ENCODE data around the gene ARNT2. TPM values are rescaled to one million over a fixed set of nuclear protein-coding genes. Genes with fewer than 3 reads are reported as not detected.

ARNT2 gene
- total and polyA plus RNA-seq, 4 donors, result 78.6 to 150 (median 130) TPM

- H3K27me3 ChIP-seq (ENCODE audit: control insufficient read depth, insufficient read depth, low read length), result no peaks in the 10 kb centered on the region
- H3K9me3 ChIP-seq (ENCODE audit: control insufficient read depth, insufficient read depth, low read length), result no peaks in the 10 kb centered on the region
- peak in 1 of 6 donors; percentile 50 for DNase-seq (ENCODE audit: low read depth in 4 of 6, low spot score in 6 of 6)
- H3K4me1 ChIP-seq (ENCODE audit: control insufficient read depth, insufficient read depth, low read length), result peaks cover 34% of the 10 kb centered on the region
- WGBS (ENCODE audit: insufficient coverage), result 76% methylated on average over 4 of the region's 5 CpGs
- H3K27ac ChIP-seq (ENCODE audit: low read depth, low read length), result peak overlapping the region; percentile 26
- H3K4me3 ChIP-seq (ENCODE audit: low read depth, low read length), result no peak overlapping the region
- no peaks in the 10 kb centered on the region for H3K36me3 ChIP-seq (ENCODE audit: control insufficient read depth, insufficient read depth, low read length)
Measured at GRCh38 chr15:80419546-80419945, 15.4 kb downstream of the ARNT2 start.

GRCh38 chr15:80420658-80421057, 16.5 kb downstream of the ARNT2 start:
- H3K9me3 ChIP-seq (ENCODE audit: control insufficient read depth, insufficient read depth, low read length), result no peaks in the 10 kb centered on the region
- no peak overlapping the region for H3K27ac ChIP-seq (ENCODE audit: low read depth, low read length)
- 100% methylated on average over 1 of the region's 2 CpGs for WGBS (ENCODE audit: insufficient coverage)
- no peaks in the 10 kb centered on the region for H3K27me3 ChIP-seq (ENCODE audit: control insufficient read depth, insufficient read depth, low read length)
- peaks cover 23% of the 10 kb centered on the region for H3K4me1 ChIP-seq (ENCODE audit: control insufficient read depth, insufficient read depth, low read length)
- no peak for DNase-seq (ENCODE audit: low read depth in 4 of 6, low spot score in 6 of 6)
- H3K36me3 ChIP-seq (ENCODE audit: control insufficient read depth, insufficient read depth, low read length), result no peaks in the 10 kb centered on the region
- no peak overlapping the region for H3K4me3 ChIP-seq (ENCODE audit: low read depth, low read length)

DNA sequence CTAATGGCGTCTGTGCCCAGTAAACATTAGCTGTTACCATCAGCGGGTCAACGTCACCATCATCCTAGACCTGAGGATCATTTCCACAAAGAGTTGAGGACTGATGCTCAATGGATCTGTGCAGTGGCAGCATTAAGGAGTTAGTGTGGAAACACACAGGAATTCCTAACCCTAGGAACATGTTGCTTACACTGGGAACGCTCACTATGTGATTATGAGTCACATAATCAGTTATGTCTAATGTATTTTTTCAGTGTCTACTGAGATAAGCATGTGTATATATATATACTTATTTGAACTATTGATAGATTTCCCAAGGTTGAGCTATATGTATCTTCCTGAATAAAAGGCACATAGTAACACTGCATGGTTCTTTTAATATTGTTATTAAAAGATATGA, 19.0 kb downstream of the ARNT2 start:
- H3K9me3 ChIP-seq (ENCODE audit: control insufficient read depth, insufficient read depth, low read length), result no peaks in the 10 kb centered on the region
- H3K27me3 ChIP-seq (ENCODE audit: control insufficient read depth, insufficient read depth, low read length), result no peaks in the 10 kb centered on the region
- no peak overlapping the region for H3K4me3 ChIP-seq (ENCODE audit: low read depth, low read length)
- no peak overlapping the region for H3K27ac ChIP-seq (ENCODE audit: low read depth, low read length)
- peaks cover 15% of the 10 kb centered on the region for H3K4me1 ChIP-seq (ENCODE audit: control insufficient read depth, insufficient read depth, low read length)
- H3K36me3 ChIP-seq (ENCODE audit: control insufficient read depth, insufficient read depth, low read length), result no peaks in the 10 kb centered on the region
- no CpG with 5 or more reads among the region's 4 CpGs for WGBS (ENCODE audit: insufficient coverage)
- DNase-seq (ENCODE audit: low read depth in 4 of 6, low spot score in 6 of 6), result no peak

- no peak for DNase-seq (ENCODE audit: low read depth in 4 of 6, low spot score in 6 of 6)
- Histone ChIP-seq H3K27me3 (ENCODE audit: control insufficient read depth, insufficient read depth, low read length) (no peaks in the 10 kb centered on the region), H3K4me1 (ENCODE audit: control insufficient read depth, insufficient read depth, low read length) (peaks cover 5% of the 10 kb centered on the region), H3K9me3 (ENCODE audit: control insufficient read depth, insufficient read depth, low read length) (no peaks in the 10 kb centered on the region), H3K4me3 (ENCODE audit: low read depth, low read length) (no peak overlapping the region), H3K36me3 (ENCODE audit: control insufficient read depth, insufficient read depth, low read length) (peaks cover 3% of the 10 kb centered on the region), H3K27ac (ENCODE audit: low read depth, low read length) (no peak overlapping the region)
- 86% methylated on average over 1 of the region's 2 CpGs for WGBS (ENCODE audit: insufficient coverage)
Measured at GRCh38 chr15:80424381-80424780, 20.2 kb downstream of the ARNT2 start.

GRCh38 chr15:80426316-80426715, 22.1 kb downstream of the ARNT2 start:
- DNase-seq (ENCODE audit: low read depth in 4 of 6, low spot score in 6 of 6), result no peak
- Histone ChIP-seq H3K36me3 (ENCODE audit: control insufficient read depth, insufficient read depth, low read length) (peaks cover 3% of the 10 kb centered on the region), H3K9me3 (ENCODE audit: control insufficient read depth, insufficient read depth, low read length) (no peaks in the 10 kb centered on the region), H3K4me1 (ENCODE audit: control insufficient read depth, insufficient read depth, low read length) (no peaks in the 10 kb centered on the region), H3K4me3 (ENCODE audit: low read depth, low read length) (no peak overlapping the region), H3K27me3 (ENCODE audit: control insufficient read depth, insufficient read depth, low read length) (no peaks in the 10 kb centered on the region), H3K27ac (ENCODE audit: low read depth, low read length) (no peak overlapping the region)
- WGBS (ENCODE audit: insufficient coverage), result no CpG with 5 or more reads among the region's 3 CpGs

DNA sequence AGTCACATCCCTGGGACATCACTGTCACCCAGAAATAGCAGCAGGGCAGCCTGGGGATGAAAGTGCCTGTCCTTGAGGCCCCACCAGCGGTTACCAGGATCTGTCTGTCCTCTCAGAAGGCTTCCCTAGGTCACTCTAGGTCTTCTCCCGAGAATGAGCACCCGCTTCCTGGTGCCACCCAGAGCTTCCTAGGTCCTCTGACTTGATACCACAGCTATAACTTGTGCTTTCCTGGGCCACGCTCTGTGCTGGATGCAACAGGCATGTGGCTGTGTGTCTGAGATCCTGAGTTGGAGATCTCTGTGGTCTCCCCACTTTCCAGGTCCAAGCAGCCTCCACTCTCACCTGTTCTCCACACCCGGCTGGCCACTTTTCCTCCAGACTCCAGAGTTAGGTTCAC, 25.8 kb downstream of the ARNT2 start:
- no peak overlapping the region for H3K27ac ChIP-seq (ENCODE audit: low read depth, low read length)
- no peaks in the 10 kb centered on the region for H3K9me3 ChIP-seq (ENCODE audit: control insufficient read depth, insufficient read depth, low read length)
- no peaks in the 10 kb centered on the region for H3K27me3 ChIP-seq (ENCODE audit: control insufficient read depth, insufficient read depth, low read length)
- H3K4me1 ChIP-seq (ENCODE audit: control insufficient read depth, insufficient read depth, low read length), result peaks cover 7% of the 10 kb centered on the region
- H3K4me3 ChIP-seq (ENCODE audit: low read depth, low read length), result no peak overlapping the region
- no peak for DNase-seq (ENCODE audit: low read depth in 4 of 6, low spot score in 6 of 6)
- WGBS (ENCODE audit: insufficient coverage), result 97% methylated on average over 4 of the region's 5 CpGs
- peaks cover 11% of the 10 kb centered on the region for H3K36me3 ChIP-seq (ENCODE audit: control insufficient read depth, insufficient read depth, low read length)

DNA sequence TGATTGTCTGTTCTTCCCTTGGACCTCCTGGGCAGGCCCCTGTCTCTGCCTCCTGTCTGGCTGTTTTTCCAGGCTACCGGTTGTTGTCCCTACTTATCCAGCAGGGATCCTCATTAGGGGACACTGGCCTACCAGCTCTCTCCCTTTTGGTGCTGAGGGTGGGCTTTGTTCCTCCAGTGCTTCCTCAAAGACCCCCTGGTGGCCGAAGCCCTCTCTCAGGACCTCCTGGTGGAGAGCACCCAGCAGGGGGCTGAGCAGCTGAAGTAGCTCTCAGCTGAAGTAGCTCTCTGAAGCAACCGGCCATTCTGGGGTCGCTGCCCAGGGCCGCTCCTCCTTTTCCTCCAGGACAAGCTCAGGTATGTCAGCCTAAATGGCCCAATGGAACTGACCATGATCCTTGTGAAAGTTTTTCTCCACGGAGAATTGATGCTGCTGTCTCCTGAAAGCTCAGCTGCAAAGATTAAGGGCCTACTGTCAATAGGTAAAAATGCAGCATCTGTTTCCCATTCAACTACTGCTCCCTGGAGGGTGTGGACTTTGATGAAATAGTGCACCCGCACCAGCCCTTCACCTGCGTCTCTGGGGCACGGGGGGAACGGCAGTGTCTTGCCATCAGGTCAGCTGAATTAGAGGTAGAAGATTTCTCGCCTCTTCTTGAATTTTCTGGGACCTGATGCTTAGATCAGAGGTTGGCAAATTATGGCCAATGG, 27.6 kb downstream of the ARNT2 start:
- Histone ChIP-seq H3K4me3 (ENCODE audit: low read depth, low read length) (no peak overlapping the region), H3K27ac (ENCODE audit: low read depth, low read length) (no peak overlapping the region), H3K4me1 (ENCODE audit: control insufficient read depth, insufficient read depth, low read length) (peaks cover 15% of the 10 kb centered on the region), H3K36me3 (ENCODE audit: control insufficient read depth, insufficient read depth, low read length) (peaks cover 14% of the 10 kb centered on the region), H3K27me3 (ENCODE audit: control insufficient read depth, insufficient read depth, low read length) (no peaks in the 10 kb centered on the region), H3K9me3 (ENCODE audit: control insufficient read depth, insufficient read depth, low read length) (no peaks in the 10 kb centered on the region)
- DNase-seq (ENCODE audit: low read depth in 4 of 6, low spot score in 6 of 6), result no peak
- 61% methylated on average over 10 of the region's 11 CpGs for WGBS (ENCODE audit: insufficient coverage)

DNA sequence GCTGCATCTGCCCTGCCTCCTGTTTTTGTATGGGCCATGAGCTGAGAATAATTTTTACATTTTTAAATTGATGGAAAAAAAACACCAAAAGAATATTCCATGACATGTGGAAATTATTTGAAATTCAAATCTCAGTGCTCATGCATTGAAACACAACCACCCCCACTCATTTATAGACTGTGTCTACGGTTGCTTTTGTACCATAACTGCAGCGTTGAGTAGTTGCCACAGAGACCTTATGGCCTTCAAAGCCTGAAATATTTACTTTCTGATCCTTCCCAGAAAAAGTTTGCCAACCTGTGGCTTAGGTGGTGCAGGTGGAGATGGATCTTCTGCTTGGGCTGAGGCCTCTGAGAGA, 28.1 kb downstream of the ARNT2 start:
- no CpG with 5 or more reads among the region's 2 CpGs for WGBS (ENCODE audit: insufficient coverage)
- Histone ChIP-seq H3K9me3 (ENCODE audit: control insufficient read depth, insufficient read depth, low read length) (no peaks in the 10 kb centered on the region), H3K36me3 (ENCODE audit: control insufficient read depth, insufficient read depth, low read length) (peaks cover 14% of the 10 kb centered on the region), H3K4me3 (ENCODE audit: low read depth, low read length) (no peak overlapping the region), H3K27ac (ENCODE audit: low read depth, low read length) (no peak overlapping the region), H3K27me3 (ENCODE audit: control insufficient read depth, insufficient read depth, low read length) (no peaks in the 10 kb centered on the region), H3K4me1 (ENCODE audit: control insufficient read depth, insufficient read depth, low read length) (peaks cover 15% of the 10 kb centered on the region)
- DNase-seq (ENCODE audit: low read depth in 4 of 6, low spot score in 6 of 6), result no peak

- DNase-seq (ENCODE audit: low read depth in 4 of 6, low spot score in 6 of 6), result no peak
- no peak overlapping the region for H3K27ac ChIP-seq (ENCODE audit: low read depth, low read length)
- H3K9me3 ChIP-seq (ENCODE audit: control insufficient read depth, insufficient read depth, low read length), result no peaks in the 10 kb centered on the region
- H3K36me3 ChIP-seq (ENCODE audit: control insufficient read depth, insufficient read depth, low read length), result peaks cover 14% of the 10 kb centered on the region
- no peak overlapping the region for H3K4me3 ChIP-seq (ENCODE audit: low read depth, low read length)
- WGBS (ENCODE audit: insufficient coverage), result 81% methylated on average over 5 of the region's 5 CpGs
- peaks cover 15% of the 10 kb centered on the region for H3K4me1 ChIP-seq (ENCODE audit: control insufficient read depth, insufficient read depth, low read length)
- H3K27me3 ChIP-seq (ENCODE audit: control insufficient read depth, insufficient read depth, low read length), result no peaks in the 10 kb centered on the region
Measured at GRCh38 chr15:80433836-80434235, 29.7 kb downstream of the ARNT2 start.

DNA sequence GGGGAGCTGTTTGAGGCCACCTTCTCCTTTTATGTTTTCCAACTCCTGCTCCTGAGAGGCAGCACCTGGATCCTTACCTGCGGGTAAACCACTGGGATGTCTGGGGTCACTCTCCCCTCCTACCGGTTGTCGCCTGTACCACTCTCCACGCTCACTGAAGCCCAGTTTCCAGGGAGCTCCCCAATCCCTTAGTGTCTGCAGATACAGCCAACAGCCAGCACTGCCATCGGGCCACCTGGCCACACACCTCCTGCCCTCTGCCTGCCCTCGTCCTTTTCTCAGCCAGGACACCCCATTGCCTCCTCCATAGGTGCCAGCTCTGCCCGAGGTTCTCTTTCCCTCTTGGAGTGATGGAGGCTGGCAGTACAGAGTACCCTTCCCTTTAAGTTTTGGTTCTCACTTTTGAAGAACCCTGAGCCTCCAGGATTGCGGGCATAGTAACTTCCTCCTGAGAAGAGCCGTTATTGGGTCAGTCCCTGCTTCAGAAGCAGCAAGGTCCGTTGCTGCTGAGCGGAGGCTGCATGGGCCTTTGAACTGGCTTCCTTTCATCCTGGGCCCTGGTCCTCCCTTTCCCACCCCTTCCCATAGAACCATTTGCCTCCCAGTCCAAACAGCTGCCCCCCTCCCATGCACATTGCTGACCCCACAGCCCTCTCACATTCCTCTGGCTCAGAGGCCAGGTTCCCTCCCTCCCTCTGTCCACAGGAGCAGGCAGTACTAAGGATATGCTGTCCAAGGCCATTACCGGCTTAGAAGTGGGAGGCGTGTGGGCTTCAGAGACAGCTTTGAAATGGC, 30.9 kb downstream of the ARNT2 start:
- H3K4me3 ChIP-seq (ENCODE audit: low read depth, low read length), result no peak overlapping the region
- 79% methylated on average over 13 of the region's 13 CpGs for WGBS (ENCODE audit: insufficient coverage)
- DNase-seq (ENCODE audit: low read depth in 4 of 6, low spot score in 6 of 6), result peak in 1 of 6 donors; percentile 61
- no peaks in the 10 kb centered on the region for H3K9me3 ChIP-seq (ENCODE audit: control insufficient read depth, insufficient read depth, low read length)
- H3K27ac ChIP-seq (ENCODE audit: low read depth, low read length), result no peak overlapping the region
- H3K27me3 ChIP-seq (ENCODE audit: control insufficient read depth, insufficient read depth, low read length), result no peaks in the 10 kb centered on the region
- peaks cover 10% of the 10 kb centered on the region for H3K36me3 ChIP-seq (ENCODE audit: control insufficient read depth, insufficient read depth, low read length)
- H3K4me1 ChIP-seq (ENCODE audit: control insufficient read depth, insufficient read depth, low read length), result peaks cover 15% of the 10 kb centered on the region

Measured in spinal cord (tissue), 10 donors.